ENCODE measurements around the gene RAB8B.

The RAB8B gene

GRCh38 chr15:63243776-63244175 is 54.4 kb downstream of the RAB8B start:
- no peaks in the 10 kb centered on the region for H3K27me3 ChIP-seq (ENCODE audit: insufficient read depth, low read depth, severe bottlenecking)
- no peak for TF ChIP-seq CTCF (IDR thresholded peaks at IDR 0.05; ENCODE audit: low read depth, low read length)
- H3K27ac ChIP-seq: no peak overlapping the region
- no peak overlapping the region for H3K4me3 ChIP-seq (ENCODE audit: low read depth, low read length)
- peaks cover 3% of the 10 kb centered on the region for H3K36me3 ChIP-seq
- H3K9me3 ChIP-seq (ENCODE audit: severe bottlenecking): no peaks in the 10 kb centered on the region
- DNase-seq: no peak

- H3K27me3 ChIP-seq (ENCODE audit: insufficient read depth, low read depth, severe bottlenecking): no peaks in the 10 kb centered on the region
- H3K36me3 ChIP-seq: peaks cover 3% of the 10 kb centered on the region
- no peaks in the 10 kb centered on the region for H3K9me3 ChIP-seq (ENCODE audit: severe bottlenecking)
Observed at GRCh38 chr15:63244399-63244798, 55.0 kb downstream of the RAB8B start.

GRCh38 chr15:63244976-63245645 is 55.7 kb downstream of the RAB8B start:
- no peak for DNase-seq
- Histone ChIP-seq H3K27me3 (ENCODE audit: insufficient read depth, low read depth, severe bottlenecking) (no peaks in the 10 kb centered on the region), H3K4me3 (ENCODE audit: low read depth, low read length) (no peak overlapping the region), H3K36me3 (peaks cover 3% of the 10 kb centered on the region), H3K27ac (no peak overlapping the region), H3K9me3 (ENCODE audit: severe bottlenecking) (no peaks in the 10 kb centered on the region)
- no peak for TF ChIP-seq CTCF (IDR thresholded peaks at IDR 0.05; ENCODE audit: low read depth, low read length)

More at GRCh38 chr15:63244399-63244798, 55.0 kb downstream of the RAB8B start:
- no peak for DNase-seq
- TF ChIP-seq CTCF (IDR thresholded peaks at IDR 0.05; ENCODE audit: low read depth, low read length): no peak
- H3K4me3 ChIP-seq (ENCODE audit: low read depth, low read length): no peak overlapping the region
- no peak overlapping the region for H3K27ac ChIP-seq

- Histone ChIP-seq H3K9me3 (ENCODE audit: severe bottlenecking) (no peaks in the 10 kb centered on the region), H3K27me3 (ENCODE audit: insufficient read depth, low read depth, severe bottlenecking) (no peaks in the 10 kb centered on the region), H3K4me3 (ENCODE audit: low read depth, low read length) (no peak overlapping the region), H3K27ac (no peak overlapping the region), H3K36me3 (peaks cover 3% of the 10 kb centered on the region)
- peak; percentile 33 for DNase-seq
- TF ChIP-seq CTCF (IDR thresholded peaks at IDR 0.05; ENCODE audit: low read depth, low read length): no peak
Observed at GRCh38 chr15:63246691-63247469, 57.5 kb downstream of the RAB8B start.

- peaks cover 3% of the 10 kb centered on the region; the same call in 1 of the 2 replicates for H3K36me3 ChIP-seq
Observed at GRCh38 chr15:63250312-63250965, 61.0 kb downstream of the RAB8B start.

More at GRCh38 chr15:63250312-63250965, 61.0 kb downstream of the RAB8B start:
- Histone ChIP-seq H3K4me3 (ENCODE audit: low read depth, low read length) (no peak overlapping the region), H3K27ac (no peak overlapping the region), H3K27me3 (ENCODE audit: insufficient read depth, low read depth, severe bottlenecking) (no peaks in the 10 kb centered on the region), H3K9me3 (ENCODE audit: severe bottlenecking) (no peaks in the 10 kb centered on the region)
- TF ChIP-seq CTCF (IDR thresholded peaks at IDR 0.05; ENCODE audit: low read depth, low read length): no peak
- DNase-seq: no peak

Measured in WERI-Rb-1 (cell line).